Rectal smooth muscle tissue (tissue), 1 donor: ENCODE results near the gene THTPA.
A peak's percentile ranks its signal among the peaks of the same experiment; 100 is the strongest.

Experiments used
- H3K27ac ChIP-seq: one replicate; pipeline ENCODE4 v1.7.0; 2013; ENCODE audit warnings: low read depth, low read length, inconsistent platforms
- H3K27me3 ChIP-seq: one replicate; pipeline ENCODE4 v1.7.0; 2013; ENCODE audit warnings: low read length; ENCODE audit not compliant: control insufficient read depth, insufficient read depth
- H3K36me3 ChIP-seq: one replicate; pipeline ENCODE4 v1.7.0; 2013; ENCODE audit warnings: low read length; ENCODE audit not compliant: control insufficient read depth, insufficient read depth
- H3K4me1 ChIP-seq: one replicate; pipeline ENCODE4 v1.7.0; 2013; ENCODE audit warnings: low read length; ENCODE audit not compliant: control insufficient read depth, insufficient read depth
- H3K4me3 ChIP-seq: one replicate; pipeline ENCODE4 v1.7.0; 2013; ENCODE audit warnings: low read length
- H3K9ac ChIP-seq: one replicate; pipeline ENCODE4 v1.7.0; 2013; ENCODE audit warnings: low read length

Gene THTPA

GRCh38 chr14:23548351-23549318 lies 7.4 kb upstream of the THTPA start:
- Histone ChIP-seq H3K27me3 (no peaks in the 10 kb centered on the region), H3K4me1 (peaks cover 2% of the 10 kb centered on the region), H3K9ac (no peak overlapping the region), H3K4me3 (no peak overlapping the region), H3K36me3 (no peaks in the 10 kb centered on the region), H3K27ac (no peak overlapping the region)

- no peaks in the 10 kb centered on the region for H3K27me3 ChIP-seq
- no peak overlapping the region for H3K27ac ChIP-seq
- peak overlapping the region; percentile 79 for H3K4me3 ChIP-seq
- H3K4me1 ChIP-seq: peaks cover 2% of the 10 kb centered on the region
- no peaks in the 10 kb centered on the region for H3K36me3 ChIP-seq
- H3K9ac ChIP-seq: no peak overlapping the region
These were observed 5.8 kb upstream of the THTPA start for GRCh38 chr14:23550131-23550811.

- Histone ChIP-seq H3K36me3 (no peaks in the 10 kb centered on the region), H3K27ac (no peak overlapping the region), H3K9ac (no peak overlapping the region), H3K4me1 (peaks cover 2% of the 10 kb centered on the region), H3K27me3 (no peaks in the 10 kb centered on the region), H3K4me3 (peak overlapping the region; percentile 79)
These were observed 5.2 kb upstream of the THTPA start for GRCh38 chr14:23550812-23551265.

GRCh38 chr14:23551266-23552028 lies 4.6 kb upstream of the THTPA start, which contains the start of gene ZFHX2:
TSS of gene ZFHX2 (minus strand) at chr14:23551765. CDS start at chr14:23535325, 16,440 bp downstream.
- no peaks in the 10 kb centered on the region for H3K36me3 ChIP-seq
- no peak within 1 kb of the TSS for H3K9ac ChIP-seq
- H3K4me1 ChIP-seq: peaks cover 2% of the 10 kb centered on the region
- no peak within 1 kb of the TSS for H3K27ac ChIP-seq
- H3K27me3 ChIP-seq: no peaks in the 10 kb centered on the region
- H3K4me3 ChIP-seq: peak within 1 kb of the TSS; percentile 79

GRCh38 chr14:23555533-23555881 lies 564 bp upstream of the THTPA start:
- Histone ChIP-seq H3K27ac (peak overlapping the region; percentile 97), H3K27me3 (no peaks in the 10 kb centered on the region), H3K9ac (no peak overlapping the region)

GRCh38 chr14:23556700-23557440 lies 799 bp downstream of the THTPA start:
- peak overlapping the region; percentile 97 for H3K27ac ChIP-seq
- peaks cover 15% of the 10 kb centered on the region for H3K36me3 ChIP-seq
- H3K27me3 ChIP-seq: no peaks in the 10 kb centered on the region
- H3K9ac ChIP-seq: peak overlapping the region; percentile 83
- H3K4me1 ChIP-seq: peaks cover 6% of the 10 kb centered on the region
- peak overlapping the region; percentile 86 for H3K4me3 ChIP-seq

More at GRCh38 chr14:23555533-23555881, 564 bp upstream of the THTPA start:
- Histone ChIP-seq H3K36me3 (peaks cover 7% of the 10 kb centered on the region), H3K4me1 (peaks cover 6% of the 10 kb centered on the region), H3K4me3 (peak overlapping the region; percentile 86)

GRCh38 chr14:23557521-23557920 lies 1.4 kb downstream of the THTPA start:
- peaks cover 6% of the 10 kb centered on the region for H3K4me1 ChIP-seq
- H3K27ac ChIP-seq: no peak overlapping the region
- no peak overlapping the region for H3K4me3 ChIP-seq
- no peaks in the 10 kb centered on the region for H3K27me3 ChIP-seq
- no peak overlapping the region for H3K9ac ChIP-seq
- H3K36me3 ChIP-seq: peaks cover 19% of the 10 kb centered on the region

GRCh38 chr14:23557946-23558345 lies 1.9 kb downstream of the THTPA start:
- Histone ChIP-seq H3K4me1 (peaks cover 6% of the 10 kb centered on the region), H3K9ac (no peak overlapping the region), H3K4me3 (no peak overlapping the region), H3K27ac (no peak overlapping the region), H3K36me3 (peaks cover 19% of the 10 kb centered on the region), H3K27me3 (no peaks in the 10 kb centered on the region)

GRCh38 chr14:23558346-23559009 lies 2.4 kb downstream of the THTPA start:
- no peak overlapping the region for H3K9ac ChIP-seq
- H3K4me1 ChIP-seq: peaks cover 6% of the 10 kb centered on the region
- no peak overlapping the region for H3K27ac ChIP-seq
- peaks cover 22% of the 10 kb centered on the region for H3K36me3 ChIP-seq
- H3K27me3 ChIP-seq: no peaks in the 10 kb centered on the region
- H3K4me3 ChIP-seq: no peak overlapping the region

- Histone ChIP-seq H3K27me3 (no peaks in the 10 kb centered on the region), H3K27ac (no peak overlapping the region), H3K36me3 (peaks cover 22% of the 10 kb centered on the region), H3K4me3 (no peak overlapping the region), H3K9ac (no peak overlapping the region), H3K4me1 (peaks cover 6% of the 10 kb centered on the region)
These were observed 3.2 kb downstream of the THTPA start for GRCh38 chr14:23559010-23559925.
